ENCODE measurements around the gene SFXN5.

GRCh38 chr2:73031095-73031678 is 40.3 kb downstream of the SFXN5 start:
- no peak for TF ChIP-seq EZH2 (IDR thresholded peaks at IDR 0.05; ENCODE audit: borderline replicate concordance, low read length)
- no peak for TF ChIP-seq CTCF (IDR thresholded peaks at IDR 0.05; ENCODE audit: low read length)
